ENCODE measurements around the gene SHOC2. TPM values are rescaled to one million over a fixed set of nuclear protein-coding genes. Genes with fewer than 3 reads are reported as not detected.

SHOC2 gene
- total RNA-seq, 1 experiment from 2014 or later = 30.8 TPM

GRCh38 chr10:110893559-110894179 is 25.7 kb upstream of the SHOC2 start:
- H3K27me3 ChIP-seq (ENCODE audit: low read length) = no peaks in the 10 kb centered on the region
- peaks cover 10% of the 10 kb centered on the region for H3K4me1 ChIP-seq (ENCODE audit: low read length)
- no peak overlapping the region for H3K4me3 ChIP-seq (ENCODE audit: low read length)
- H3K36me3 ChIP-seq (ENCODE audit: insufficient read depth, low read length) = peaks cover 39% of the 10 kb centered on the region
- H3K9ac ChIP-seq (ENCODE audit: low read length) = no peak overlapping the region
- peak; percentile 90 for DNase-seq
- H3K27ac ChIP-seq (ENCODE audit: low read length) = no peak overlapping the region
- H3K79me2 ChIP-seq (ENCODE audit: low read length) = peaks cover 3% of the 10 kb centered on the region; the same call in 1 of the 2 replicates
- no peaks in the 10 kb centered on the region for H4K20me1 ChIP-seq (ENCODE audit: insufficient read depth, low read depth, low read length)
- no peaks in the 10 kb centered on the region for H3K9me2 ChIP-seq (replicated peaks; ENCODE audit: insufficient read depth, low read length)
- H3K4me2 ChIP-seq (ENCODE audit: low read depth, low read length, poor library complexity, severe bottlenecking) = no peak overlapping the region
- H2AFZ ChIP-seq (ENCODE audit: low read length) = no peak overlapping the region
- H3K9me3 ChIP-seq (ENCODE audit: low read length) = no peaks in the 10 kb centered on the region

DNA sequence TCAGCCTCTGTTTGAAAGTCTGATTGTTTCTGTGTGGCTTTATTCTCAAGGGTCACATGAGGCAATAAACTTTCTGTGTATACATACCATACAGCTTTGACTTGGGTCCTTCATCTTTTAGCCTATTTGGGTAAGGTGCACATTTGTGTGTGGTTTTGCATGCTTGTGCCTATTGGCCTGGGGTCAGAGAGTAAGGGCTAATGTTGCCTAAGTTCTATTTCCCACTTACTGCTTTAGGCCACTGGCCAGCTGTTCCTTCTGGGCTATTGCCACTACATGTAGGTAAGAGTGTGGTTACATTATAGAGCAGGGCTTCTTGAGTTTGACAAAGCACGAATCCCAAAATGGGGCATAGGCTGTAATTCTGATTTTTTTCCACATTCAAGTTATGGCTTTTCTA is 22.2 kb upstream of the SHOC2 start:
- peaks cover 40% of the 10 kb centered on the region for H3K36me3 ChIP-seq (ENCODE audit: insufficient read depth, low read length)
- no peak for DNase-seq
- H3K9ac ChIP-seq (ENCODE audit: low read length) = no peak overlapping the region
- no peak overlapping the region for H3K27ac ChIP-seq (ENCODE audit: low read length)
- H3K27me3 ChIP-seq (ENCODE audit: low read length) = no peaks in the 10 kb centered on the region
- H3K4me3 ChIP-seq (ENCODE audit: low read length) = no peak overlapping the region
- H3K9me2 ChIP-seq (replicated peaks; ENCODE audit: insufficient read depth, low read length) = no peaks in the 10 kb centered on the region
- H2AFZ ChIP-seq (ENCODE audit: low read length) = no peak overlapping the region
- H3K9me3 ChIP-seq (ENCODE audit: low read length) = no peaks in the 10 kb centered on the region
- H4K20me1 ChIP-seq (ENCODE audit: insufficient read depth, low read depth, low read length) = no peaks in the 10 kb centered on the region
- H3K4me2 ChIP-seq (ENCODE audit: low read depth, low read length, poor library complexity, severe bottlenecking) = no peak overlapping the region
- H3K4me1 ChIP-seq (ENCODE audit: low read length) = peaks cover 10% of the 10 kb centered on the region
- H3K79me2 ChIP-seq (ENCODE audit: low read length) = peaks cover 3% of the 10 kb centered on the region; the same call in 1 of the 2 replicates

GRCh38 chr10:110898391-110898790 is 21.0 kb upstream of the SHOC2 start:
- no peaks in the 10 kb centered on the region for H4K20me1 ChIP-seq (ENCODE audit: insufficient read depth, low read depth, low read length)
- peaks cover 7% of the 10 kb centered on the region for H3K4me1 ChIP-seq (ENCODE audit: low read length)

DNA sequence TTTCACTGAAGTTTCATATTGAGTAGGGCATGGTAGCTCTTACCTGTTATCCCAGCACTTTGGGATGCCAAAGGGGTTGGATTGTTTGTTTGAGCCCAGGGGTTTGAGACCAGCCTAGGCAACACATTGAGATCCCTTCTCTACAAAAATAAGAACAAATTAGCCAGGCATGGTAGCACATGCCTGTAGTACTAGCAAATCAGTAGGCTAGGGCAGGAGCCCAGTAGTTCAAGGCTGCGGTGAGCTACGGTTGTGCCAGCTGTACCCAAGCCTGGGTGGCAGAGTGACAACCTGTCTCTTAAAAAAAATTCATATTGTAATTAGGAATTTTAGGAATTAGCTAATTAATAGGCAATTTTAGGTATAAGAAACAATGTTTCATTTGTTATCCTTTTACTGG is 18.4 kb upstream of the SHOC2 start:
- Histone ChIP-seq H3K4me1 (ENCODE audit: low read length) (no peaks in the 10 kb centered on the region; the same call in 1 of the 2 replicates), H3K9ac (ENCODE audit: low read length) (no peak overlapping the region), H3K4me2 (ENCODE audit: low read depth, low read length, poor library complexity, severe bottlenecking) (no peak overlapping the region), H3K9me2 (replicated peaks; ENCODE audit: insufficient read depth, low read length) (no peaks in the 10 kb centered on the region), H3K9me3 (ENCODE audit: low read length) (no peaks in the 10 kb centered on the region), H3K36me3 (ENCODE audit: insufficient read depth, low read length) (peaks cover 18% of the 10 kb centered on the region; the same call in 1 of the 2 replicates), H2AFZ (ENCODE audit: low read length) (no peak overlapping the region), H4K20me1 (ENCODE audit: insufficient read depth, low read depth, low read length) (no peaks in the 10 kb centered on the region), H3K27ac (ENCODE audit: low read length) (no peak overlapping the region), H3K79me2 (ENCODE audit: low read length) (peaks cover 3% of the 10 kb centered on the region; the same call in 1 of the 2 replicates), H3K4me3 (ENCODE audit: low read length) (no peak overlapping the region), H3K27me3 (ENCODE audit: low read length) (no peaks in the 10 kb centered on the region)
- DNase-seq = no peak

More at GRCh38 chr10:110898391-110898790, 21.0 kb upstream of the SHOC2 start:
- no peak for DNase-seq
- no peaks in the 10 kb centered on the region for H3K9me3 ChIP-seq (ENCODE audit: low read length)
- no peaks in the 10 kb centered on the region for H3K27me3 ChIP-seq (ENCODE audit: low read length)
- H3K9ac ChIP-seq (ENCODE audit: low read length) = no peak overlapping the region
- no peak overlapping the region for H2AFZ ChIP-seq (ENCODE audit: low read length)
- H3K4me3 ChIP-seq (ENCODE audit: low read length) = no peak overlapping the region
- H3K4me2 ChIP-seq (ENCODE audit: low read depth, low read length, poor library complexity, severe bottlenecking) = no peak overlapping the region
- H3K9me2 ChIP-seq (replicated peaks; ENCODE audit: insufficient read depth, low read length) = no peaks in the 10 kb centered on the region
- peaks cover 35% of the 10 kb centered on the region for H3K36me3 ChIP-seq (ENCODE audit: insufficient read depth, low read length)
- H3K27ac ChIP-seq (ENCODE audit: low read length) = no peak overlapping the region
- peaks cover 3% of the 10 kb centered on the region; the same call in 1 of the 2 replicates for H3K79me2 ChIP-seq (ENCODE audit: low read length)

- Histone ChIP-seq H3K9me3 (ENCODE audit: low read length) (no peaks in the 10 kb centered on the region), H3K4me2 (ENCODE audit: low read depth, low read length, poor library complexity, severe bottlenecking) (no peak overlapping the region), H3K4me1 (ENCODE audit: low read length) (no peaks in the 10 kb centered on the region; the same call in 1 of the 2 replicates), H2AFZ (ENCODE audit: low read length) (no peak overlapping the region), H3K27me3 (ENCODE audit: low read length) (no peaks in the 10 kb centered on the region), H4K20me1 (ENCODE audit: insufficient read depth, low read depth, low read length) (no peaks in the 10 kb centered on the region), H3K79me2 (ENCODE audit: low read length) (peaks cover 1% of the 10 kb centered on the region; the same call in 1 of the 2 replicates), H3K9ac (ENCODE audit: low read length) (no peak overlapping the region), H3K27ac (ENCODE audit: low read length) (no peak overlapping the region), H3K4me3 (ENCODE audit: low read length) (no peak overlapping the region), H3K36me3 (ENCODE audit: insufficient read depth, low read length) (peaks cover 13% of the 10 kb centered on the region; the same call in 1 of the 2 replicates), H3K9me2 (replicated peaks; ENCODE audit: insufficient read depth, low read length) (no peaks in the 10 kb centered on the region)
- no peak for DNase-seq
Measured at GRCh38 chr10:110901954-110902819, 17.2 kb upstream of the SHOC2 start.

- Histone ChIP-seq H2AFZ (ENCODE audit: low read length) (no peak overlapping the region), H3K27me3 (ENCODE audit: low read length) (no peaks in the 10 kb centered on the region), H3K4me2 (ENCODE audit: low read depth, low read length, poor library complexity, severe bottlenecking) (no peak overlapping the region), H3K36me3 (ENCODE audit: insufficient read depth, low read length) (peaks cover 11% of the 10 kb centered on the region; the same call in 1 of the 2 replicates), H3K9ac (ENCODE audit: low read length) (no peak overlapping the region), H4K20me1 (ENCODE audit: insufficient read depth, low read depth, low read length) (no peaks in the 10 kb centered on the region), H3K27ac (ENCODE audit: low read length) (no peak overlapping the region), H3K9me3 (ENCODE audit: low read length) (no peaks in the 10 kb centered on the region), H3K4me1 (ENCODE audit: low read length) (no peaks in the 10 kb centered on the region), H3K9me2 (replicated peaks; ENCODE audit: insufficient read depth, low read length) (no peaks in the 10 kb centered on the region), H3K79me2 (ENCODE audit: low read length) (no peaks in the 10 kb centered on the region), H3K4me3 (ENCODE audit: low read length) (no peak overlapping the region)
- DNase-seq = no peak
Measured at GRCh38 chr10:110903280-110904278, 15.8 kb upstream of the SHOC2 start.

DNA sequence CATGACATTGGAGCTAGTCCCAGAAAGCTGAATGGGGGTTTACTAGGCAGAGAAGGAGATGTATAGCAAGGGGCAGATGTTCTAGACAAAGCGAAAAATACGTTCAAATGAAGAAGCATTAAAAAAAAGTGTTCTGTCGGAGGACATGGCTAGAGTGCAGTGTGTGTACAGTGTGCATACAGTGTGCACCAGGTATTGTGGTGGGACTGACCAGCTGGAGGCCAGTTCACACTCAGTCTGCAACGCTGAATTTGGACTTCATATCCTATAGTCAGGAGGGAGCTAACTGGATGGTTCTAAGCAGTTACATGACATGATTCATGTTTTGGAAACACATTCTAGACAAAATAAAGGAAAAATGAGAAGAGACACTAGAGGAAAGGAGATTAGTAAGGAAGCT is 9.3 kb upstream of the SHOC2 start:
- H4K20me1 ChIP-seq (ENCODE audit: insufficient read depth, low read depth, low read length) = peaks cover 6% of the 10 kb centered on the region; the same call in 1 of the 2 replicates
- H3K9ac ChIP-seq (ENCODE audit: low read length) = no peak overlapping the region
- H3K9me2 ChIP-seq (replicated peaks; ENCODE audit: insufficient read depth, low read length) = no peaks in the 10 kb centered on the region

More for the DNA sequence above, 9.3 kb upstream of the SHOC2 start:
- no peaks in the 10 kb centered on the region for H3K36me3 ChIP-seq (ENCODE audit: insufficient read depth, low read length)
- H3K4me2 ChIP-seq (ENCODE audit: low read depth, low read length, poor library complexity, severe bottlenecking) = no peak overlapping the region
- no peak overlapping the region for H3K4me3 ChIP-seq (ENCODE audit: low read length)
- H3K9me3 ChIP-seq (ENCODE audit: low read length) = no peaks in the 10 kb centered on the region
- H3K27me3 ChIP-seq (ENCODE audit: low read length) = no peaks in the 10 kb centered on the region
- no peaks in the 10 kb centered on the region for H3K79me2 ChIP-seq (ENCODE audit: low read length)
- H2AFZ ChIP-seq (ENCODE audit: low read length) = no peak overlapping the region
- no peaks in the 10 kb centered on the region for H3K4me1 ChIP-seq (ENCODE audit: low read length)
- no peak overlapping the region for H3K27ac ChIP-seq (ENCODE audit: low read length)
- DNase-seq = no peak

Measured in Karpas-422 (cell line).